GM18870 (cell line): Measurements from ENCODE around the gene ADORA1.

Experiments used
- ATAC-seq: cut with Tn5 transposase; IDR thresholded peaks from one replicate; pipeline ENCODE4 v1.9.1; 2021; ENCODE audit warnings: moderate library complexity; ENCODE audit not compliant: unreplicated experiment

The ADORA1 gene

GRCh38 chr1:203185585-203185984 is 58.1 kb downstream of the ADORA1 start:
- no peak for ATAC-seq

- ATAC-seq = no peak
These were observed 58.5 kb downstream of the ADORA1 start for GRCh38 chr1:203186091-203186445.

- ATAC-seq = no peak
These were observed 59.1 kb downstream of the ADORA1 start, which contains the start of gene CHI3L1 for GRCh38 chr1:203186446-203187303. CHI3L1 (minus strand) TSS chr1:203186704; CDS start chr1:203186623, 81 bp downstream.

GRCh38 chr1:203187304-203187685 is 59.8 kb downstream of the ADORA1 start:
- no peak for ATAC-seq

- no peak for ATAC-seq
These were observed 60.3 kb downstream of the ADORA1 start for GRCh38 chr1:203187689-203188264.

GRCh38 chr1:203188686-203189232 is 61.2 kb downstream of the ADORA1 start:
- no peak for ATAC-seq

GRCh38 chr1:203189951-203190352 is 62.4 kb downstream of the ADORA1 start:
- ATAC-seq = no peak

- ATAC-seq = no peak
These were observed 63.4 kb downstream of the ADORA1 start for GRCh38 chr1:203190949-203191348.

- no peak for ATAC-seq
These were observed 68.8 kb downstream of the ADORA1 start for GRCh38 chr1:203196371-203196770.

GRCh38 chr1:203197625-203198024 is 70.1 kb downstream of the ADORA1 start:
- ATAC-seq = no peak

- no peak for ATAC-seq
These were observed 71.5 kb downstream of the ADORA1 start for GRCh38 chr1:203199002-203199401.

GRCh38 chr1:203199481-203199815 is 71.9 kb downstream of the ADORA1 start:
- ATAC-seq = no peak

GRCh38 chr1:203199816-203200571 is 72.5 kb downstream of the ADORA1 start:
- ATAC-seq = no peak

- ATAC-seq = no peak
These were observed 73.4 kb downstream of the ADORA1 start for GRCh38 chr1:203200916-203201315.

- no peak for ATAC-seq
These were observed 74.1 kb downstream of the ADORA1 start for GRCh38 chr1:203201516-203202205.

- no peak for ATAC-seq
These were observed 75.1 kb downstream of the ADORA1 start for GRCh38 chr1:203202431-203203245.

- no peak for ATAC-seq
These were observed 77.2 kb downstream of the ADORA1 start for GRCh38 chr1:203204756-203205155.

- no peak for ATAC-seq
These were observed 78.7 kb downstream of the ADORA1 start for GRCh38 chr1:203206129-203206687.

GRCh38 chr1:203207751-203208150 is 80.2 kb downstream of the ADORA1 start:
- no peak for ATAC-seq

GRCh38 chr1:203208181-203208580 is 80.7 kb downstream of the ADORA1 start:
- no peak for ATAC-seq
